Panc1 (cell line): Measurements from ENCODE around the gene PLPPR2. TPM values are rescaled to one million over a fixed set of nuclear protein-coding genes. Genes with fewer than 3 reads are reported as not detected.

ENCODE experiments used
- ATAC-seq: fragments of 200-7000 bp; cut with Tn5 transposase; 2 replicates; pipeline ENCODE4 v1.9.1; 2020; ENCODE audit warnings: mild to moderate bottlenecking, moderate library complexity
- BruUV-seq: library from RNA; stranded (reverse); fragments of 400-500 nt; replicated peaks from 2 replicates; lab custom pipeline; 2021; lab: Mats Ljungman, UMichigan
- CTCF ChIA-PET: fragments of 300-600 bp; sonication (Branson Sonifier 250); formaldehyde crosslinking; loops from one replicate; lab custom pipeline; 2022; ENCODE audit warnings: antibody characterized with exemption; lab: Charles Lee
- POLR2A ChIA-PET: fragments of 300-600 bp; sonication (Branson Sonifier 250); formaldehyde crosslinking; loops from one replicate; lab custom pipeline; 2022; ENCODE audit warnings: antibody characterized with exemption; lab: Charles Lee
- DNase-seq: peaks from one replicate; pipeline ENCODE4 v3.0.0-alpha.2; 2010; ENCODE audit warnings: low read depth, low spot score
- H3K27ac ChIP-seq: 2 replicates; pipeline ENCODE4 v1.5.1; 2011; ENCODE audit warnings: mild to moderate bottlenecking, low read length, inconsistent platforms
- H3K27me3 ChIP-seq: fragments of 200-500 bp; sonication (Bioruptor generic); 2 replicates; pipeline ENCODE4 v1.6.0; 2014; ENCODE audit warnings: low read length, inconsistent platforms; ENCODE audit not compliant: control insufficient read depth, insufficient read depth
- H3K36me3 ChIP-seq: fragments of 200-500 bp; sonication (Bioruptor generic); 2 replicates; pipeline ENCODE4 v1.5.1; 2014; ENCODE audit warnings: inconsistent platforms, mild to moderate bottlenecking, low read length, moderate library complexity; ENCODE audit not compliant: control insufficient read depth, insufficient read depth
- H3K4me1 ChIP-seq: 2 replicates; pipeline ENCODE4 v1.5.1; 2011; ENCODE audit warnings: inconsistent platforms, mild to moderate bottlenecking, low read length, moderate library complexity; ENCODE audit not compliant: control insufficient read depth, insufficient read depth
- H3K4me3 ChIP-seq, 2 experiments: 2 replicates each; pipeline ENCODE4 v1.5.1; 2011 to 2012; ENCODE audit warnings: low read depth in 2 of 2, low read length in 2 of 2, mild to moderate bottlenecking in 2 of 2, inconsistent platforms in 1 of 2, moderate library complexity in 1 of 2
- H3K9me3 ChIP-seq: fragments of 200-500 bp; sonication (Bioruptor generic); 2 replicates; pipeline ENCODE4 v1.5.1; 2014; ENCODE audit warnings: low read depth, mild to moderate bottlenecking, inconsistent platforms, low read length, moderate library complexity; ENCODE audit not compliant: control insufficient read depth, insufficient read depth
- POLR2AphosphoS5 ChIP-seq: IDR thresholded peaks from 2 replicates; pipeline ENCODE4 v1.6.1; 2012; ENCODE audit warnings: mild to moderate bottlenecking, low read depth, low read length, moderate library complexity
- SIN3A ChIP-seq: IDR thresholded peaks from 2 replicates; pipeline ENCODE4 v1.6.1; 2012; ENCODE audit warnings: low read depth, mild to moderate bottlenecking, low read length, moderate library complexity, borderline replicate concordance; ENCODE audit not compliant: insufficient read depth
- TCF7L2 ChIP-seq: IDR thresholded peaks from 2 replicates; pipeline ENCODE4 v1.6.1; 2011; ENCODE audit warnings: mild to moderate bottlenecking, low read depth, low read length, inconsistent platforms
- in situ Hi-C: cut with HindIII; loops from 2 replicates; pipeline ENCODE4 v1.10.0; 2016; ENCODE audit warnings: low sequenced_read_pairs, low pct_unique_long_range_greater_than_20kb
- intact Hi-C: fragments of 100-400 bp; cut with micrococcal nuclease; formaldehyde crosslinking; loops from one replicate; pipeline ENCODE4 v1.10.0; 2022; ENCODE audit not compliant: unreplicated experiment
- total RNA-seq: library from RNA; stranded (reverse); gene quantifications from one replicate; pipeline ENCODE4 v1.2.1, GENCODE V29; 2021; ENCODE audit not compliant: unreplicated experiment
- TF ChIP-seq, protein P1 (sequence below), 2 experiments: IDR thresholded peaks; 2 replicates each; pipeline ENCODE4 v1.6.1; 2011 to 2012; ENCODE audit warnings: low read depth in 2 of 2, control low read depth in 1 of 2, low read length in 1 of 2, mild to moderate bottlenecking in 1 of 2, moderate library complexity in 1 of 2; ENCODE audit not compliant: insufficient read depth in 1 of 2
- TF ChIP-seq, protein P2 (sequence below): fragments of 450-650 bp; IDR thresholded peaks from 2 replicates; pipeline ENCODE4 v1.5.1; 2017; ENCODE audit warnings: mild to moderate bottlenecking

PLPPR2 gene
- total RNA-seq, 1 experiment from 2014 or later = 43.3 TPM

DNA sequence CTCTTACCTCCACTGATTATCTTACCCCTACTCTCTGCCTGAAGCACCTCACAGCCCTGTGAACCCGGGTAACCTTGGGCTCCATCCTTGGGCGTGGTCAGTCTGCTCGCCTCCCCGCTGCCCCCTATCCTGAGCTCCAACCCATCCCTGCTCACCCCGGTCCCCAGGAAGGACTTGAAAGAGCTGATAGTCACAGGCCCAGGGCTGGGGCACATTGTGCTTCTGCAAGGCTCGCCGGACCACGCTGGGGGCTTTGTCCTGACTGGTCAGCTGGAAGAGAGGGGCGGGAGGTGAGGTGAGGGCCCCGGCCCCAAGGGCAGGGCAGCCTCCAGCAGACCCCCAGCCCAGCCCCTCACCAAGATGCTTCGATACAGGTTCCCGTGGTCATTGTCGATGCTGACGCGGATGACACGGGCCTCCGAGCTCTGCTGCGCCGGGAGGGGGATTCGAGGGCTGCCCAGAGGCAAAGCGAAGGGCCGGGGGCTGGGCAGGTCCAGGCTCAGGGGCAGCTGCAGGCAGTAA, 41.9 kb downstream of the PLPPR2 start:
- no peak overlapping the region for H3K27ac ChIP-seq
- no peak overlapping the region for H3K4me3 ChIP-seq
- ChIA-PET CTCF (interaction anchor here (0.5 kb wide), 1 partner anchor 154 kb away, joined by 4 read pairs; no protein-coding TSS in a partner anchor), POLR2A (no interaction called here)
- H3K36me3 ChIP-seq = no peaks in the 10 kb centered on the region
- H3K4me1 ChIP-seq = no peaks in the 10 kb centered on the region
- no peaks in the 10 kb centered on the region for H3K27me3 ChIP-seq
- in situ Hi-C loops (no loop called here), intact Hi-C loops (no loop called here)
- DNase-seq = no peak
- BruUV-seq = no TSS peak
- no peaks in the 10 kb centered on the region for H3K9me3 ChIP-seq
- TF ChIP-seq, protein P1, sequence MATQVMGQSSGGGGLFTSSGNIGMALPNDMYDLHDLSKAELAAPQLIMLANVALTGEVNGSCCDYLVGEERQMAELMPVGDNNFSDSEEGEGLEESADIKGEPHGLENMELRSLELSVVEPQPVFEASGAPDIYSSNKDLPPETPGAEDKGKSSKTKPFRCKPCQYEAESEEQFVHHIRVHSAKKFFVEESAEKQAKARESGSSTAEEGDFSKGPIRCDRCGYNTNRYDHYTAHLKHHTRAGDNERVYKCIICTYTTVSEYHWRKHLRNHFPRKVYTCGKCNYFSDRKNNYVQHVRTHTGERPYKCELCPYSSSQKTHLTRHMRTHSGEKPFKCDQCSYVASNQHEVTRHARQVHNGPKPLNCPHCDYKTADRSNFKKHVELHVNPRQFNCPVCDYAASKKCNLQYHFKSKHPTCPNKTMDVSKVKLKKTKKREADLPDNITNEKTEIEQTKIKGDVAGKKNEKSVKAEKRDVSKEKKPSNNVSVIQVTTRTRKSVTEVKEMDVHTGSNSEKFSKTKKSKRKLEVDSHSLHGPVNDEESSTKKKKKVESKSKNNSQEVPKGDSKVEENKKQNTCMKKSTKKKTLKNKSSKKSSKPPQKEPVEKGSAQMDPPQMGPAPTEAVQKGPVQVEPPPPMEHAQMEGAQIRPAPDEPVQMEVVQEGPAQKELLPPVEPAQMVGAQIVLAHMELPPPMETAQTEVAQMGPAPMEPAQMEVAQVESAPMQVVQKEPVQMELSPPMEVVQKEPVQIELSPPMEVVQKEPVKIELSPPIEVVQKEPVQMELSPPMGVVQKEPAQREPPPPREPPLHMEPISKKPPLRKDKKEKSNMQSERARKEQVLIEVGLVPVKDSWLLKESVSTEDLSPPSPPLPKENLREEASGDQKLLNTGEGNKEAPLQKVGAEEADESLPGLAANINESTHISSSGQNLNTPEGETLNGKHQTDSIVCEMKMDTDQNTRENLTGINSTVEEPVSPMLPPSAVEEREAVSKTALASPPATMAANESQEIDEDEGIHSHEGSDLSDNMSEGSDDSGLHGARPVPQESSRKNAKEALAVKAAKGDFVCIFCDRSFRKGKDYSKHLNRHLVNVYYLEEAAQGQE (IDR thresholded peaks at IDR 0.05; ENCODE audit: insufficient read depth in 1 of 2, low read depth in 2 of 2, low read length in 1 of 2) = no peak
- TF ChIP-seq, protein P2, sequence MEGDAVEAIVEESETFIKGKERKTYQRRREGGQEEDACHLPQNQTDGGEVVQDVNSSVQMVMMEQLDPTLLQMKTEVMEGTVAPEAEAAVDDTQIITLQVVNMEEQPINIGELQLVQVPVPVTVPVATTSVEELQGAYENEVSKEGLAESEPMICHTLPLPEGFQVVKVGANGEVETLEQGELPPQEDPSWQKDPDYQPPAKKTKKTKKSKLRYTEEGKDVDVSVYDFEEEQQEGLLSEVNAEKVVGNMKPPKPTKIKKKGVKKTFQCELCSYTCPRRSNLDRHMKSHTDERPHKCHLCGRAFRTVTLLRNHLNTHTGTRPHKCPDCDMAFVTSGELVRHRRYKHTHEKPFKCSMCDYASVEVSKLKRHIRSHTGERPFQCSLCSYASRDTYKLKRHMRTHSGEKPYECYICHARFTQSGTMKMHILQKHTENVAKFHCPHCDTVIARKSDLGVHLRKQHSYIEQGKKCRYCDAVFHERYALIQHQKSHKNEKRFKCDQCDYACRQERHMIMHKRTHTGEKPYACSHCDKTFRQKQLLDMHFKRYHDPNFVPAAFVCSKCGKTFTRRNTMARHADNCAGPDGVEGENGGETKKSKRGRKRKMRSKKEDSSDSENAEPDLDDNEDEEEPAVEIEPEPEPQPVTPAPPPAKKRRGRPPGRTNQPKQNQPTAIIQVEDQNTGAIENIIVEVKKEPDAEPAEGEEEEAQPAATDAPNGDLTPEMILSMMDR = no peak
- no peak for TF ChIP-seq SIN3A
- TF ChIP-seq TCF7L2 = no peak
- no peak for TF ChIP-seq POLR2AphosphoS5
- no peak for ATAC-seq

DNA sequence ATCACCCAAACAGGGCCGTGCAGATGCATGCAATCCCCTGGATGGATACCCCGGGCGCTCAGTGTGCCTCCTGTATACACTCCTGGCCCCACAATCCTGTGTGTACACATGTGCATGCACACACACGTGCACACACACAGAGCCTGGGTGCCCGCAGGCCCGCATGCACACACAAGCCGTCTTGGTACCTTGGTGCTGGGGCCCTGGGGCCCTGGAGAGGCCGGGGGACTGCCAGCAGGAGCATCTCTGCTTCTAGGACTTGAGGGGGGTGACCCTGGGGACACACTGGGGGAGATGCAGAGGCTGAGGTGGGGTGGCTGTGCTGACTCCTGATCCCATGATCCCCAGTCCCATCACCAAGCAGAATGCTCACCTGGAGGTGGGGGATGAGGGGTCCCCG, 44.4 kb downstream of the PLPPR2 start:
- intact Hi-C loops = no loop called here
- no peak for ATAC-seq
- no TSS peak for BruUV-seq

More for the DNA sequence above, 44.4 kb downstream of the PLPPR2 start:
- ChIA-PET CTCF (no interaction called here), POLR2A (no interaction called here)
- TF ChIP-seq, protein P1 (IDR thresholded peaks at IDR 0.05; ENCODE audit: insufficient read depth in 1 of 2, low read depth in 2 of 2, low read length in 1 of 2) = no peak
- TF ChIP-seq, protein P2 = no peak
- TF ChIP-seq TCF7L2 (no peak), SIN3A (no peak), POLR2AphosphoS5 (no peak)
- no peaks in the 10 kb centered on the region for H3K27me3 ChIP-seq
- H3K4me1 ChIP-seq = no peaks in the 10 kb centered on the region
- DNase-seq = no peak
- no peak overlapping the region for H3K4me3 ChIP-seq
- no peak overlapping the region for H3K27ac ChIP-seq
- H3K9me3 ChIP-seq = no peaks in the 10 kb centered on the region
- in situ Hi-C loops = no loop called here
- no peaks in the 10 kb centered on the region for H3K36me3 ChIP-seq
